Measurements from ENCODE around the gene HSD3B1.

GRCh38 chr1:119541389-119541788 is 34.4 kb downstream of the HSD3B1 start:
- TF ChIP-seq CTCF (IDR thresholded peaks at IDR 0.05) (no peak), EP300 (IDR thresholded peaks at IDR 0.05) (no peak), MYC (IDR thresholded peaks at IDR 0.05; ENCODE audit: borderline replicate concordance, low read length) (no peak), RAD21 (conservative IDR thresholded peaks at IDR 0.05 in 1 of 2, IDR thresholded peaks at IDR 0.05 in 1 of 2) (no peak), NR3C1 (IDR thresholded peaks at IDR 0.05) (no peak), HOXA7 (CRISPR knock-in tag; IDR thresholded peaks at IDR 0.05) (no peak), CEBPB (IDR thresholded peaks at IDR 0.05) (no peak), POLR2A (IDR thresholded peaks at IDR 0.05; ENCODE audit: low read length) (no peak), ZFP36 (IDR thresholded peaks at IDR 0.05; ENCODE audit: borderline replicate concordance, partially characterized antibody) (no peak), CHD2 (IDR thresholded peaks at IDR 0.05; ENCODE audit: low read length, partially characterized antibody) (no peak)

Data from A549 (cell line).